ENCODE data around the gene GCN1.

DNA sequence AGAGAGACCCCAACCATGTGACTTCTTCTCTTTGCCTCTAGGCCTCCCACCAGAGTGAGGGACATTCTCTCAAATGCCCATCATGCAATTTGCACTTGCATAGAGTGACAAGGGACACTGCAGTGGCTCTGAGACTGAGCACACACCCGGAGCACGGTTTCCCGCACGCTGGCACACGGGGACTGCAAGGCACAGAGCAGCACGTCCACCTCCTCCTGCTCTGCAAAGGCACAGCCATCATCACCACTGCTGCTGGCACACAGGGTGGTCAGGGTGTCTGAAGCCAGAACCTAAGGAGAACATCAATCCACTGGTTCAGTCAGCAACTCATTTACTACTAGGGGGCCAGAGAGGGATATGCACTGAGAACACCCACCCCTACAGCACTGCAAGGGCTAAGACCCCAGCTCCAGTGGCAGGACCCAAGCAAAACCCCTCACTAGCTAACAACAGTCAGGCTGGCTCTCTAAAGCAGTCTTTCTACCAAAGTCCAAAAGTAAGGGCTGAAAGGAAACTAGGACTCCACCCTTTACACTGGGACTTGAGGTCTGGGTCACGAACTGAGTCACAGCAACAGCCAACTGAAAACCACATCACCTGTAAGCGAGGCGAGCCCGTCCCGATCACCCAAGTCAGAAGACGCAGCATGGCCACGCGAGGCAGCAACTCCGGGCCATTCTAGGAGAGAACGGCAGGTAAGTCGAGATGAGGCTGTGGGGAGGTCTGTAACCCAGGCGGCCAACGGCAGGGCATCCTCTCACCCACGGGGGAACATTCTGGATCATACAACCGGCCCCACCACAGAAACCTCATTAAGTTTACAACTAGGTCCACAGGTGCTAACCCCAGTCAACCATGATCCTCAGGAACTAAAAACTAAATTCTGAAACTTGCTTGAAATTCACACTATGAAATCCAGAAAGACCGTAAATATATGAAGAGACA lies 37.9 kb downstream of the GCN1 start:
- TF ChIP-seq CTCF (IDR thresholded peaks at IDR 0.05) = no peak
- no peak for TF ChIP-seq POLR2A (IDR thresholded peaks at IDR 0.05)

Data from heart left ventricle (tissue), 13 donors.